ENCODE data around the gene CGB8.
"Not testable (repeated sequence)": the region's sequence is repeated elsewhere in the genome, so short reads cannot be mapped to it uniquely, and the experiment has no call there.

CGB8 gene

GRCh38 chr19:49064029-49064629 is 15.2 kb upstream of the CGB8 start:
- DNase-seq (ENCODE audit: low read depth): no peak
- no peak overlapping the region for H3K4me3 ChIP-seq (replicated peaks; ENCODE audit: low read depth, low read length)
- no peak for TF ChIP-seq CTCF (IDR thresholded peaks at IDR 0.05; ENCODE audit: low read length, missing control alignments)

- TF ChIP-seq CTCF (IDR thresholded peaks at IDR 0.05; ENCODE audit: low read length, missing control alignments): no peak
- H3K4me3 ChIP-seq (replicated peaks; ENCODE audit: low read depth, low read length): no peak overlapping the region
- no peak for DNase-seq (ENCODE audit: low read depth)
Measured at GRCh38 chr19:49061445-49061844, 12.5 kb upstream of the CGB8 start.

- DNase-seq (ENCODE audit: low read depth): no peak
- H3K4me3 ChIP-seq (replicated peaks; ENCODE audit: low read depth, low read length): no peak overlapping the region
- no peak for TF ChIP-seq CTCF (IDR thresholded peaks at IDR 0.05; ENCODE audit: low read length, missing control alignments)
Measured at GRCh38 chr19:49061000-49061399, 12.1 kb upstream of the CGB8 start.

- no peak for DNase-seq (ENCODE audit: low read depth)
- no peak overlapping the region for H3K4me3 ChIP-seq (replicated peaks; ENCODE audit: low read depth, low read length)
- no peak for TF ChIP-seq CTCF (IDR thresholded peaks at IDR 0.05; ENCODE audit: low read length, missing control alignments)
Measured at GRCh38 chr19:49059053-49059452, 10.1 kb upstream of the CGB8 start.

- H3K4me3 ChIP-seq (replicated peaks; ENCODE audit: low read depth, low read length): no peak overlapping the region
- no peak for DNase-seq (ENCODE audit: low read depth)
- TF ChIP-seq CTCF (IDR thresholded peaks at IDR 0.05; ENCODE audit: low read length, missing control alignments): no peak
Measured at GRCh38 chr19:49058562-49058961, 9.7 kb upstream of the CGB8 start.

- DNase-seq (ENCODE audit: low read depth): peak; percentile 47
Measured at GRCh38 chr19:49057636-49058234, 8.8 kb upstream of the CGB8 start, which contains the start of gene CGB7. Gene CGB7, minus strand, starts transcription at chr19:49057749. Its CDS starts 2,374 bp downstream, at chr19:49055375.

GRCh38 chr19:49056902-49057596 is 8.1 kb upstream of the CGB8 start:
- not testable (repeated sequence) for DNase-seq (ENCODE audit: low read depth)

More at GRCh38 chr19:49057636-49058234, 8.8 kb upstream of the CGB8 start, which contains the start of gene CGB7:
- H3K4me3 ChIP-seq (replicated peaks; ENCODE audit: low read depth, low read length): peak within 1 kb of the TSS; percentile 57
- TF ChIP-seq CTCF (IDR thresholded peaks at IDR 0.05; ENCODE audit: low read length, missing control alignments): no peak

More at GRCh38 chr19:49056902-49057596, 8.1 kb upstream of the CGB8 start:
- H3K4me3 ChIP-seq (replicated peaks; ENCODE audit: low read depth, low read length): peak overlapping the region; percentile 57

Measured in fibroblast of pulmonary artery (primary cell).